Mucosa of descending colon (tissue), 3 donors: ENCODE results near the gene SLCO1B1. TPM values are rescaled to one million over a fixed set of nuclear protein-coding genes. Genes with fewer than 3 reads are reported as not detected.
"Not testable (repeated sequence)": the region's sequence is repeated elsewhere in the genome, so short reads cannot be mapped to it uniquely, and the experiment has no call there.

Experiments
- ATAC-seq: fragments of 200-7000 bp; cut with Tn5 transposase; one replicate; pipeline ENCODE4 v1.9.1; 2020; ENCODE audit warnings: mild to moderate bottlenecking, moderate library complexity
- DNase-seq, 3 donors: peaks; one replicate each; pipeline ENCODE4 v3.0.0-alpha.2; 2020
- H3K36me3 ChIP-seq: fragments of 200-600 bp; one replicate; pipeline ENCODE4 v1.8.0; 2021; ENCODE audit warnings: low read depth, mild to moderate bottlenecking
- H3K4me1 ChIP-seq: fragments of 200-600 bp; one replicate; pipeline ENCODE4 v1.8.0; 2021; ENCODE audit warnings: low read depth, mild to moderate bottlenecking
- H3K4me3 ChIP-seq: fragments of 200-600 bp; one replicate; pipeline ENCODE4 v1.8.0; 2021; ENCODE audit warnings: mild to moderate bottlenecking
- H3K9me3 ChIP-seq: fragments of 200-600 bp; one replicate; pipeline ENCODE4 v1.8.0; 2021; ENCODE audit warnings: mild to moderate bottlenecking
- CTCF ChIP-seq: fragments of 200-600 bp; IDR thresholded peaks from one replicate; pipeline ENCODE4 v1.8.0; 2022; ENCODE audit warnings: antibody characterized with exemption, mild to moderate bottlenecking
- intact Hi-C, 2 donors: fragments of 100-400 bp; cut with DNase I in 1 of 2; cut with micrococcal nuclease in 1 of 2; formaldehyde crosslinking; loops; one replicate each; pipeline versions ENCODE4 v1.11.0 to v1.11.1; 2022; cut with DNase I, micrococcal nuclease
- total RNA-seq, 3 donors: library from RNA; stranded (reverse); fragmentation: NEBNext Ultra II Directional in 2 of 3; extraction: Animal tissue kit (Norgen Biotek cat#: 25700) in 2 of 3; gene quantifications; one replicate each; pipeline versions ENCODE4 v1.2.1 to v1.2.4, GENCODE V29; 2021 to 2023
- donor health status: DM: no; HTN: no; CAD: no; lungs with moderate emphysema.
- donor health status: DM: no; HTN: no; CAD: no.
- donor health status: DM: no; HTN: yes; CAD: no.

Gene SLCO1B1
- total RNA-seq, 3 donors from 2014 or later, result not detected

- no peak for TF ChIP-seq CTCF
- H3K9me3 ChIP-seq, result peaks cover 5% of the 10 kb centered on the region
- no peak overlapping the region for H3K4me3 ChIP-seq
- DNase-seq (peak in 1 of 3 donors; percentile 2), ATAC-seq (no peak)
- intact Hi-C loops, result no loop called here
- no peaks in the 10 kb centered on the region for H3K4me1 ChIP-seq
- no peaks in the 10 kb centered on the region for H3K36me3 ChIP-seq
These were observed 59.0 kb downstream of the SLCO1B1 start for GRCh38 chr12:21190016-21190415.

GRCh38 chr12:21214433-21214832, 83.4 kb downstream of the SLCO1B1 start:
- H3K4me3 ChIP-seq, H3K4me1 ChIP-seq, ATAC-seq, H3K9me3 ChIP-seq, DNase-seq, H3K36me3 ChIP-seq, intact Hi-C loops: not testable (repeated sequence)

- no peak for ATAC-seq
These were observed 88.2 kb downstream of the SLCO1B1 start for GRCh38 chr12:21219206-21219605.

GRCh38 chr12:21220266-21220665, 89.3 kb downstream of the SLCO1B1 start:
- H3K4me3 ChIP-seq, result no peak overlapping the region
- H3K9me3 ChIP-seq, result no peaks in the 10 kb centered on the region
- no peak for ATAC-seq
- DNase-seq, result no peak
- H3K4me1 ChIP-seq, result no peaks in the 10 kb centered on the region
- intact Hi-C loops, result no loop called here
- no peak for TF ChIP-seq CTCF
- no peaks in the 10 kb centered on the region for H3K36me3 ChIP-seq

More at GRCh38 chr12:21219206-21219605, 88.2 kb downstream of the SLCO1B1 start:
- TF ChIP-seq CTCF, result no peak
- Histone ChIP-seq H3K9me3 (no peaks in the 10 kb centered on the region), H3K4me3 (no peak overlapping the region), H3K4me1 (no peaks in the 10 kb centered on the region), H3K36me3 (no peaks in the 10 kb centered on the region)
- DNase-seq, result no peak
- intact Hi-C loops, result no loop called here

GRCh38 chr12:21221072-21221471, 90.1 kb downstream of the SLCO1B1 start:
- DNase-seq, result no peak
- intact Hi-C loops, result no loop called here
- TF ChIP-seq CTCF, result no peak
- Histone ChIP-seq H3K9me3 (no peaks in the 10 kb centered on the region), H3K4me1 (no peaks in the 10 kb centered on the region), H3K4me3 (no peak overlapping the region), H3K36me3 (no peaks in the 10 kb centered on the region)
- no peak for ATAC-seq

GRCh38 chr12:21221778-21222177, 90.8 kb downstream of the SLCO1B1 start:
- intact Hi-C loops, result no loop called here
- DNase-seq (no peak), ATAC-seq (no peak)
- Histone ChIP-seq H3K4me3 (no peak overlapping the region), H3K4me1 (no peaks in the 10 kb centered on the region), H3K36me3 (no peaks in the 10 kb centered on the region), H3K9me3 (no peaks in the 10 kb centered on the region)
- no peak for TF ChIP-seq CTCF
